Adrenal gland (tissue), 12 donors: ENCODE results near the gene CD163. TPM values are rescaled to one million over a fixed set of nuclear protein-coding genes. Genes with fewer than 3 reads are reported as not detected.

Experiments
- DNase-seq, 7 donors: peaks; one replicate each; pipeline ENCODE4 v3.0.0-alpha.2; 2019 to 2020
- H3K27ac ChIP-seq, 5 donors: fragments of 200-600 bp; sonication (generic) in 4 of 5; 1 replicate in 3 of 5; 2 replicates in 2 of 5; pipeline versions ENCODE4 v1.5.1 to v1.8.0; 2016 to 2020; ENCODE audit warnings: mild to moderate bottlenecking in 1 of 5
- H3K27me3 ChIP-seq: fragments of 200-600 bp; 2 replicates; pipeline ENCODE4 v1.8.0; 2021
- H3K36me3 ChIP-seq, 2 donors: fragments of 200-600 bp; replicated peaks in 1 of 2; 1 replicate in 1 of 2; 2 replicates in 1 of 2; pipeline versions ENCODE4 v1.5.1 to v1.8.0; 2018 to 2022
- H3K4me1 ChIP-seq, 2 donors: fragments of 200-600 bp; replicated peaks in 1 of 2; 1 replicate in 1 of 2; 2 replicates in 1 of 2; pipeline versions ENCODE4 v1.5.1 to v1.8.0; 2018 to 2021
- H3K4me3 ChIP-seq, 4 donors: fragments of 200-600 bp; sonication (generic) in 3 of 4; one replicate each; pipeline ENCODE4 v1.5.1; 2016 to 2018
- H3K9me3 ChIP-seq, 3 donors: fragments of 200-600 bp; sonication (generic) in 1 of 3; replicated peaks in 1 of 3; 1 replicate in 2 of 3; 2 replicates in 1 of 3; pipeline versions ENCODE4 v1.5.1 to v1.8.0; 2016 to 2021
- CTCF ChIP-seq, 6 experiments: fragments of 450-650 bp in 4 of 6; fragments of 200-600 bp in 2 of 6; sonication (generic) in 1 of 6; IDR thresholded peaks; 1 replicate in 5 of 6; 2 replicates in 1 of 6; pipeline versions ENCODE4 v1.5.1 to v1.8.0; 2016 to 2021; ENCODE audit warnings: antibody characterized with exemption in 6 of 6, mild to moderate bottlenecking in 2 of 6, moderate library complexity in 1 of 6
- POLR2A ChIP-seq, 2 donors: fragments of 450-650 bp; IDR thresholded peaks; one replicate each; pipeline ENCODE4 v1.6.1; 2017; ENCODE audit warnings: antibody characterized with exemption in 2 of 2, mild to moderate bottlenecking in 2 of 2, moderate library complexity in 1 of 2
- WGBS, 4 donors: extraction: QIAGEN DNeasy Blood & Tissue Kit in 2 of 4; methylation state at CpG; one replicate each; pipeline versions ENCODE4 v1.1.5 to v1.1.7; 2013 to 2017; 5-methylcytosine and 5-hydroxymethylcytosine counted together
- intact Hi-C, 2 donors: fragments of 100-400 bp; cut with DNase I; formaldehyde crosslinking; loops; one replicate each; pipeline versions ENCODE4 v1.14.1 to v1.15.0; 2022 to 2023
- polyA plus RNA-seq, 3 donors: library from polyadenylated mRNA; stranded (reverse); fragments of 200-250 nt in 2 of 3; fragments of 350-450 nt in 1 of 3; fragmentation: Illumina TruSeq in 1 of 3; extraction: RNeasy Lipid Tissue Mini Kit (QIAGEN cat#74804) in 1 of 3; gene quantifications; one replicate each; pipeline ENCODE4 v1.2.3, GENCODE V29; 2013 to 2014
- total RNA-seq, 9 donors: library from RNA; depleted of rRNA in 4 of 9; stranded (reverse); fragments of >200 nt in 4 of 9; fragments of 120-200 nt in 1 of 9; fragmentation: NEBNext Ultra II Directional in 1 of 9; extraction: Animal tissue kit (Norgen Biotek cat#: 25700) in 1 of 9; gene quantifications; one replicate each; pipeline versions ENCODE4 v1.1.0 to v1.2.4, GENCODE V29; 2013 to 2023
- donor health status: healthy with polysubstance abuse.
- donor health status: Bipolar disorder and iron deficiency.
- donor health status: DM: yes; HTN: yes; CAD: no.
- donor health status: DM: no; HTN: no; CAD: no.
- donor health status: DM: no; HTN: no; CAD: no.
- donor health status: DM: yes; HTN: yes; CAD: no.

Gene CD163
- total and polyA plus RNA-seq, 12 donors: 8.8 to 690 (median 313) TPM

GRCh38 chr12:7434670-7435069 lies 68.9 kb downstream of the CD163 start:
- no peaks in the 10 kb centered on the region for H3K9me3 ChIP-seq
- H3K4me3 ChIP-seq: no peak overlapping the region
- no peaks in the 10 kb centered on the region for H3K27me3 ChIP-seq
- no peak overlapping the region for H3K27ac ChIP-seq
- DNase-seq: no peak
- H3K36me3 ChIP-seq: no peaks in the 10 kb centered on the region
- TF ChIP-seq POLR2A (IDR thresholded peaks at IDR 0.05): no peak
- intact Hi-C loops: no loop called here
- H3K4me1 ChIP-seq: no peaks in the 10 kb centered on the region

GRCh38 chr12:7433276-7433822 lies 70.2 kb downstream of the CD163 start:
- H3K9me3 ChIP-seq: no peaks in the 10 kb centered on the region
- H3K4me3 ChIP-seq: no peak overlapping the region
- no peak for DNase-seq
- H3K27me3 ChIP-seq: no peaks in the 10 kb centered on the region
- no peaks in the 10 kb centered on the region for H3K36me3 ChIP-seq
- no peak overlapping the region for H3K27ac ChIP-seq
- WGBS, 4 donors: 70 to 80% (median 72%) methylated on average over 6 of the region's 6 CpGs
- TF ChIP-seq POLR2A (IDR thresholded peaks at IDR 0.05): no peak
- TF ChIP-seq CTCF (IDR thresholded peaks at IDR 0.05): no peak
- intact Hi-C loops: no loop called here
- no peaks in the 10 kb centered on the region for H3K4me1 ChIP-seq

GRCh38 chr12:7431993-7432685 lies 71.4 kb downstream of the CD163 start:
- H3K27me3 ChIP-seq: no peaks in the 10 kb centered on the region
- DNase-seq: no peak
- WGBS, 4 donors: 73 to 82% (median 77%) methylated on average over 5 of the region's 5 CpGs
- no peaks in the 10 kb centered on the region for H3K4me1 ChIP-seq
- TF ChIP-seq POLR2A (IDR thresholded peaks at IDR 0.05) (no peak), CTCF (IDR thresholded peaks at IDR 0.05) (no peak)
- no peaks in the 10 kb centered on the region for H3K9me3 ChIP-seq
- H3K36me3 ChIP-seq: no peaks in the 10 kb centered on the region
- no peak overlapping the region for H3K27ac ChIP-seq
- no peak overlapping the region for H3K4me3 ChIP-seq
- intact Hi-C loops: no loop called here

Other genes with a start within 250 kb of the CD163 start
- gene ACSM4, start 199.7 kb downstream of the CD163 start, total RNA-seq: not detected
- gene ACSM4, start 199.7 kb downstream of the CD163 start, polyA plus RNA-seq: not detected
- gene CD163L1, start 59.6 kb downstream of the CD163 start, total RNA-seq: 1 to 10 TPM; 1.1 to 8.9 (median 3.3) TPM
- gene CD163L1, start 59.6 kb downstream of the CD163 start, polyA plus RNA-seq: 1 to 10 TPM; 3.2 to 6.2 (median 5.9) TPM
- under 1 TPM in 1 of 9 donors, not detected in 8; 0.17 TPM for gene APOBEC1, start 162.1 kb upstream of the CD163 start, total RNA-seq
- not detected for gene APOBEC1, start 162.1 kb upstream of the CD163 start, polyA plus RNA-seq
- gene GDF3, start 192.0 kb upstream of the CD163 start, total RNA-seq: 1 to 10 TPM in 2 of 9 donors, under 1 TPM in 6, not detected in 1; 0.11 to 1.6 (median 0.65) TPM
- gene GDF3, start 192.0 kb upstream of the CD163 start, polyA plus RNA-seq: 1 to 10 TPM in 2 of 3 donors, under 1 TPM in 1; 0.16 to 2.9 (median 1.8) TPM
- gene DPPA3, start 207.7 kb upstream of the CD163 start, total RNA-seq: not detected
- gene DPPA3, start 207.7 kb upstream of the CD163 start, polyA plus RNA-seq: not detected
- gene CLEC4C, start 243.6 kb upstream of the CD163 start, total RNA-seq: not detected
- gene CLEC4C, start 243.6 kb upstream of the CD163 start, polyA plus RNA-seq: not detected